UCSD-AML1 (cell line): Measurements from ENCODE around the gene VAPA.
"Not testable (repeated sequence)": the region's sequence is repeated elsewhere in the genome, so short reads cannot be mapped to it uniquely, and the experiment has no call there.

ENCODE experiments used
- DNase-seq: peaks from one replicate; lab custom pipeline; 2025; ENCODE audit not compliant: unreplicated experiment; lab: John Stamatoyannopoulos, UW

The VAPA gene

GRCh38 chr18:9885170-9886004 lies 28.4 kb upstream of the VAPA start, which contains the start of gene TXNDC2:
TSS of gene TXNDC2 (plus strand) at chr18:9885973. CDS start at chr18:9886681, 708 bp downstream.
- no peak for DNase-seq

GRCh38 chr18:9886005-9886348 lies 27.8 kb upstream of the VAPA start:
- no peak for DNase-seq

- no peak for DNase-seq
Measured at GRCh38 chr18:9887992-9888391, 25.8 kb upstream of the VAPA start.

- no peak for DNase-seq
Measured at GRCh38 chr18:9890196-9890595, 23.6 kb upstream of the VAPA start.

GRCh38 chr18:9890957-9891356 lies 22.9 kb upstream of the VAPA start:
- no peak for DNase-seq

- DNase-seq, result not testable (repeated sequence)
Measured at GRCh38 chr18:9891515-9891914, 22.3 kb upstream of the VAPA start.

GRCh38 chr18:9894454-9895068 lies 19.3 kb upstream of the VAPA start:
- no peak for DNase-seq

- no peak for DNase-seq
Measured at GRCh38 chr18:9897129-9897528, 16.7 kb upstream of the VAPA start.

- DNase-seq, result not testable (repeated sequence)
Measured at GRCh38 chr18:9897787-9898291, 16.0 kb upstream of the VAPA start.

- DNase-seq, result no peak
Measured at GRCh38 chr18:9898792-9899549, 14.8 kb upstream of the VAPA start.

GRCh38 chr18:9899550-9899930 lies 14.3 kb upstream of the VAPA start:
- DNase-seq, result not testable (repeated sequence)

GRCh38 chr18:9900699-9901098 lies 13.1 kb upstream of the VAPA start:
- no peak for DNase-seq

GRCh38 chr18:9901377-9901776 lies 12.4 kb upstream of the VAPA start:
- DNase-seq, result no peak

GRCh38 chr18:9902264-9902663 lies 11.6 kb upstream of the VAPA start:
- DNase-seq, result not testable (repeated sequence)

GRCh38 chr18:9902832-9903231 lies 11.0 kb upstream of the VAPA start:
- no peak for DNase-seq

- no peak for DNase-seq
Measured at GRCh38 chr18:9905401-9905922, 8.4 kb upstream of the VAPA start.

- no peak for DNase-seq
Measured at GRCh38 chr18:9906481-9906880, 7.3 kb upstream of the VAPA start.

GRCh38 chr18:9907867-9908266 lies 5.9 kb upstream of the VAPA start:
- DNase-seq, result no peak

- no peak for DNase-seq
Measured at GRCh38 chr18:9910071-9910470, 3.7 kb upstream of the VAPA start.

- no peak for DNase-seq
Measured at GRCh38 chr18:9910661-9911060, 3.2 kb upstream of the VAPA start.

- DNase-seq, result no peak
Measured at GRCh38 chr18:9911226-9911625, 2.6 kb upstream of the VAPA start.
